Right cardiac atrium (tissue), 5 donors: Measurements from ENCODE around the gene EAF1. TPM values are rescaled to one million over a fixed set of nuclear protein-coding genes. Genes with fewer than 3 reads are reported as not detected.
"Not testable (repeated sequence)": the region's sequence is repeated elsewhere in the genome, so short reads cannot be mapped to it uniquely, and the experiment has no call there.

ENCODE experiments used
- ATAC-seq, 2 donors: fragments of 200-7000 bp; cut with Tn5 transposase; one replicate each; pipeline versions ENCODE4 v1.8.0 to v1.9.1; 2020; ENCODE audit warnings: moderate library complexity in 2 of 2, mild to moderate bottlenecking in 1 of 2
- DNase-seq, 3 donors: peaks; one replicate each; pipeline ENCODE4 v3.0.0-alpha.2; 2020
- H3K27ac ChIP-seq: one replicate; pipeline ENCODE4 v1.5.1; 2013; ENCODE audit warnings: mild to moderate bottlenecking, low read length, control low read depth, moderate library complexity
- H3K27me3 ChIP-seq: one replicate; pipeline ENCODE4 v1.6.1; 2013; ENCODE audit not compliant: control insufficient read depth, insufficient read depth
- H3K4me1 ChIP-seq: one replicate; pipeline ENCODE4 v1.6.1; 2013; ENCODE audit warnings: low read length; ENCODE audit not compliant: control insufficient read depth, insufficient read depth
- H3K4me3 ChIP-seq: one replicate; pipeline ENCODE4 v1.5.1; 2013; ENCODE audit warnings: low read length, control low read depth
- H3K9me3 ChIP-seq: one replicate; pipeline ENCODE4 v1.6.1; 2013; ENCODE audit warnings: low read length; ENCODE audit not compliant: control insufficient read depth
- WGBS: extraction: QIAGEN DNeasy Blood & Tissue Kit; methylation state at CpG from one replicate; pipeline ENCODE4 v1.1.7; 2013; 5-methylcytosine and 5-hydroxymethylcytosine counted together
- intact Hi-C, 4 donors: fragments of 100-400 bp; cut with DNase I; formaldehyde crosslinking; loops; one replicate each; pipeline versions ENCODE4 v1.11.0 to v1.14.0; 2022 to 2023
- polyA plus RNA-seq: library from polyadenylated mRNA; stranded (reverse); fragments of 200-250 nt; gene quantifications from one replicate; pipeline ENCODE4 v1.2.3, GENCODE V29; 2013
- total RNA-seq, 4 donors: library from RNA; stranded (reverse); fragmentation: NEBNext Ultra II Directional; extraction: Animal tissue kit (Norgen Biotek cat#: 25700); gene quantifications; one replicate each; pipeline ENCODE4 v1.2.1, GENCODE V29; 2021
- donor health status: healthy with polysubstance abuse.
- donor health status: DM: no; HTN: yes; CAD: no.
- donor health status: DM: no; HTN: no; CAD: no.
- donor health status: DM: no; HTN: yes; CAD: no; lungs with severe emphysema.
- donor health status: DM: yes; HTN: yes; CAD: no.

The EAF1 gene
- total and polyA plus RNA-seq, 5 donors = 3.3 to 13.1 (median 7.8) TPM

DNA sequence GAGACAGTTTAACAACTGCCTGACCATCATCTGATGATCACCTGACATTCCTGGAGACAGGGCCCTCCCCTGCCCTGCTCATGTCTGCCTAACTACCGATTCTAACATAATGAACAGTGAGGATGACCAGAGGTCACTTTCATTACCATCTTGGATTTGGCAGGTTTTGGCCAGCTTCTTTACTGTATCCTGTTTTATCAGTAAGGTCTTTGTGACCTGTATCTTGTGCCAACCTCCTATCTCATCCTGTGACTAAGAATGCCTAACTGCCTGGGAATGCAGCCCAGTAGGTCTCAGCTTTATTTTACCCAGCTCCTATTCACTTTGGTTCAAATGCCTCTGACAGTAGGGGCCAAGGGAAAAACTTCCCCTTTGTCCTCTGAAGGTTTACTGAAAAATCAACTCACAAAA lies 40.2 kb upstream of the EAF1 start:
- ATAC-seq (peak; percentile 31 to 50), DNase-seq (no peak)
- intact Hi-C loops = loop anchor here in 1 of 4 donors (10.0 kb wide), 1 partner anchor 182 kb away; the partner anchor contains the start of gene CAPN7
- no peaks in the 10 kb centered on the region for H3K9me3 ChIP-seq
- no peaks in the 10 kb centered on the region for H3K4me1 ChIP-seq
- H3K27me3 ChIP-seq = no peaks in the 10 kb centered on the region
- 38% methylated on average over 1 of the region's 1 CpG for WGBS
- H3K4me3 ChIP-seq = no peak overlapping the region
- no peak overlapping the region for H3K27ac ChIP-seq

DNA sequence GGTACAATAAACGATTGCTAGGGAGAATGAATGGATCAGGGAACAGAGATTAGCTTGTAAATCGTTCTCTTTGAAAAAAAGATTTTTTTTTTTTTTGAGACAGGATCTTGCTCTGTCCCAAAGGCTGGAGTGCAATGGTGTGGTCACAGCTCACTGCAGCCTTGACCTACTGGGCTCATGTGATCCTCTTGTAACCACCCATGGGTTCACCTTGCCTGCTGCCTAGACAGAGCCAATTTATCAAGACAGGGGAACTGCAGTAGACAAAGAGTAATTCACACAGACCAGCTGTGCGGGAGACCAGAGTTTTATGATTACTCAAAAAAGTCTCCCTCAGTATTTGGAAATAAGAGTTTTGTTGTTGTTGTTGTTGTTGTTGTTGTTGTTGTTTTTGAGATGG lies 39.7 kb upstream of the EAF1 start:
- intact Hi-C loops = loop anchor here in 1 of 4 donors (10.0 kb wide), 1 partner anchor 183 kb away; the partner anchor contains the start of gene CAPN7
- no peak for ATAC-seq
- Histone ChIP-seq H3K9me3 (no peaks in the 10 kb centered on the region), H3K4me3 (no peak overlapping the region), H3K27ac (no peak overlapping the region), H3K27me3 (no peaks in the 10 kb centered on the region), H3K4me1 (no peaks in the 10 kb centered on the region)
- DNase-seq = no peak
- WGBS = 78% methylated on average over 3 of the region's 3 CpGs

DNA sequence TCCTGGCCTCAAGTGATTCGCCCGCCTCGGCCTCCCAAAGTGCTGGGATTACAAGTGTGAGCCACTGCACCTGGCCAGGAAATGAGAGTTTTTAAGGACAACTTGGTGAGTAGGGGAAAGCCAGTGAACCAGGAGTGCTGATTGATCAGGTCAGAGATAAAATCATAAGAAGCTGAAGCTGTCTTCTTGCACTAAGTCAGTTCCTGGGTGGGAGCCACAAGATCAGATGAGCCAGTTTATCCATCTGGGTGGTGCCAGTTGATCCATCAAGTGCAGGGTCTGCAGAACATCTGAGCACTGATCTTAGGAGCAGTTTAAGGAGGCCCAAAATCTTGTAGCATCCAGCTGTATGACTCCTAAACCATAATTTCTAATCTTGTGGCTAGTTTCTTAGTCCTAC lies 39.1 kb upstream of the EAF1 start:
- ATAC-seq, H3K27ac ChIP-seq, H3K27me3 ChIP-seq, H3K9me3 ChIP-seq, H3K4me3 ChIP-seq, H3K4me1 ChIP-seq, DNase-seq: not testable (repeated sequence)
- intact Hi-C loops = loop anchor here in 1 of 4 donors (10.0 kb wide), 1 partner anchor 184 kb away; the partner anchor contains the start of gene CAPN7
- 92% methylated on average over 3 of the region's 3 CpGs for WGBS

DNA sequence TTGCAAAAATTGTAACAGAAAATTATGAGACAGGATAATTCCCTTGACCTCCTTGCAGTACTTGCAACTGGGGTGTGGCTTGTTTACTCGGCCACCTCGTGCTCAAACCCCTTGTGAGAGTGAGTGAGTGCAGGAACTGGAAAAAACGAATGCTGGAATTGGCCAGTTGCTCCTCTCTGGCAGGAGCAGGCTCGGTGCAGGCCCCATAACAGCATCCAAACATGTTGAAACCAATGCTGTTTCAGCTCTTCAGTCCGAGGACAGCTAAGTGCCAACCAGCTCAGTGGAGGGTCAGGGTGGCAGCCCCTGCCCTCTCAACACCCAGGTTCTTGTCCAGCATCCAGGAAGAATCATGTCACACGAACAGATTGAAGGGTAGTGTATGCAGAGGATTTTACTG lies 36.9 kb upstream of the EAF1 start:
- no peak overlapping the region for H3K4me3 ChIP-seq
- no peak for DNase-seq
- intact Hi-C loops = no loop called here
- H3K27me3 ChIP-seq = no peaks in the 10 kb centered on the region
- 52% methylated on average over 6 of the region's 6 CpGs for whole genome bisulfite sequencing
- H3K27ac ChIP-seq = peak overlapping the region; percentile 10
- ATAC-seq = peak; percentile 47 to 51
- H3K4me1 ChIP-seq = no peaks in the 10 kb centered on the region
- no peaks in the 10 kb centered on the region for H3K9me3 ChIP-seq

DNA sequence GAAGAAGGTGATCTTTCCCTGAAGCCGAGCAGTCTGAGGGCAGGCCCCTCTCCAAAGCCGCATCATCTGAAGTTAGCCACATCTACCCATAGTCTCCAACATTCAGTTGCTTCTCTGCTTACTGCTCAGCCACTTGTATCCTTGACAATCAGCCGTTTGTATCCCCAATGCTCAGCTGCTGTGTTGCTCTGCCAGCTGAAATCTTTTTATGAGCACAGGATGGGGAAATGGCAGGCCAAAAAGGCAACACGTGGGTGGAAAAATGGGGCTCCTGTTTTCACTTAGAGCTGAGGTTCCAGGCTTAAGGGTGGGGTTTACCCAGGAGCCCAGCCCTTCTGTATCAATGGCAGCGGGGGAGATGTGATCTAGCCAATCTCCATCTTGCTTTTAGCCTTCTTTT lies 36.4 kb upstream of the EAF1 start:
- ATAC-seq (no peak), DNase-seq (no peak)
- intact Hi-C loops = no loop called here
- H3K9me3 ChIP-seq = no peaks in the 10 kb centered on the region
- no peak overlapping the region for H3K4me3 ChIP-seq
- H3K27me3 ChIP-seq = no peaks in the 10 kb centered on the region
- no peak overlapping the region for H3K27ac ChIP-seq
- 74% methylated on average over 5 of the region's 5 CpGs for WGBS
- no peaks in the 10 kb centered on the region for H3K4me1 ChIP-seq

DNA sequence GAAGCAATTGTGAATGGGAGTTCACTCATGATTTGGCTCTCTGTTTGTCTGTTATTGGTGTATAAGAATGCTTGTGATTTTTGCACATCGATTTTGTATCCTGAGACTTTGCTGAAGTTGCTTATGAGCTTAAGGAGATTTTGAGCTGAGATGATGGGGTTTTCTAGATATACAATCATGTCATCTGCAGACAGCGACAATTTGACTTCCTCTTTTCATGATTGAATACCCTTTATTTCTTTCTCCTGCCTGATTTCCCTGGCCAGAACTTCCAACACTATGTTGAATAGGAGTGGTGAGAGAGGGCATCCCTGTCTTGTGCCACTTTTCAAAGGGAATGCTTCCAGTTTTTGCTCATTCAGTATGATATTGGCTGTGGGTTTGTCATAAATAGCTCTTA lies 34.1 kb upstream of the EAF1 start:
- H3K4me3 ChIP-seq, H3K9me3 ChIP-seq, DNase-seq, H3K27ac ChIP-seq, intact Hi-C loops, H3K4me1 ChIP-seq, ATAC-seq, H3K27me3 ChIP-seq: not testable (repeated sequence)
- 85% methylated on average over 2 of the region's 2 CpGs for WGBS

DNA sequence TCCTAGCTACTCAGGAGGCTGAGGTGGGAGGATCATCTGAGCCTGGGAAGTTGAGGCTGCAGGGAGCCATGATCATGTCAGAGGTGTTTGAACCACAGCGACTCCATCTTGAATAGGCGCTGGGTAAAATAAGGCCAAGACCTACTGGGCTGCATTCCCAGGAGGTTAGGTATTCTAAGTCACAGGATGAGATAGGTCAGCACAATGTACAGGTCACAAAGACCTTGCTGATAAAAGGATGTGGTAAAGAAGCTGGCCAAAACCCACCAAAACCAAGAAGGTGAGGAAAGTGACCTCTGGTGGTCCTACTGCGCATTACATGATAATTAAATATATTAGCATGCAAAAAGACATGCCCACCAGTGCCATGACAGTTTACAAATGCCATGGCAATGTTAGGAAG lies 28.7 kb upstream of the EAF1 start:
- H3K27me3 ChIP-seq, H3K27ac ChIP-seq, H3K9me3 ChIP-seq, H3K4me3 ChIP-seq, intact Hi-C loops, H3K4me1 ChIP-seq, DNase-seq, ATAC-seq: not testable (repeated sequence)
- WGBS = 96% methylated on average over 3 of the region's 3 CpGs

DNA sequence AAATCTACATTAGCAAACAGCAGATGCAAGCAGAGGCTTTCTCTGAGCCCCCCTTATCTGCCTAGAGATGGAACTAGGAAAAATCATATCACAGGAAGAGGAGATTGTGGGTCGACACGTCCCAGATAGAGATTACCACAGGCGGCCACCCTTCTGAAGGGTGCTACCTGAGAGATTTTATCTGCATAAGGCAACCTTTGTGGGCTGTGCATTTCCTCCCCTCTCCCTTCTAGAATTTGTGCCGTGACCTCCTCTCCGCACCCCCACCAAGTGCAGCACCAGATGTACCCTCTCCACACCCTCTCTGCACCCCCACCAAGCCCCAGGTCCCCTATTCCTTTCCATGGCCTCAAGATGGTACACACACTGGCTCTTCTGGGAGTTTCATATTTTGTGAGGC lies 27.4 kb upstream of the EAF1 start:
- no peak for ATAC-seq
- intact Hi-C loops = loop anchor here in 1 of 4 donors (10.0 kb wide), 1 partner anchor 195 kb away; the partner anchor contains the start of gene CAPN7
- no peak overlapping the region for H3K4me3 ChIP-seq

DNA sequence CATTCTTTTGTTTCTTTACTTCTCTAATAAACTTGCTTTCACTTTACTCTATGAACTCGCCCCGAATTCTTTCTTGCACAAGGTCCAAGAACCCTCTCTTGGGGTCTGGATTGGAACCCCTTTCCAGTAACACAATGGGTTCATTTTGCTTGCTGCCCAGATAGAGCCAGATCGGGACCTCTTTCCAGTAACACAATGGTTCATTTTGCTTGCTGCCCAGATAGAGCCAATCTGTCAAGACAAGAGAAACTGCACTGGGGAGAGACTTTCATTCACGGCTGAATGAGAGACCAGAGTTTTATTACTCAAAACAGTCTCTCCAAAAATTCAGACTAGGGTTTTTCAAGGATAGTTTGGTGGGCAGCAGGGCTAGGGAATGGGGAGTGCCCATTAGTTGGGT lies 25.5 kb upstream of the EAF1 start:
- Histone ChIP-seq H3K9me3 (no peaks in the 10 kb centered on the region), H3K4me3 (no peak overlapping the region), H3K4me1 (no peaks in the 10 kb centered on the region), H3K27ac (no peak overlapping the region), H3K27me3 (no peaks in the 10 kb centered on the region)
- DNase-seq (no peak), ATAC-seq (no peak)
- WGBS = 65% methylated on average over 4 of the region's 4 CpGs
- intact Hi-C loops = loop anchor here in 1 of 4 donors (10.0 kb wide), 1 partner anchor 197 kb away; the partner anchor contains the start of gene CAPN7

More for the DNA sequence above, 27.4 kb upstream of the EAF1 start:
- Histone ChIP-seq H3K9me3 (no peaks in the 10 kb centered on the region), H3K4me1 (no peaks in the 10 kb centered on the region), H3K27ac (no peak overlapping the region), H3K27me3 (no peaks in the 10 kb centered on the region)
- DNase-seq = no peak
- 70% methylated on average over 5 of the region's 5 CpGs for WGBS

DNA sequence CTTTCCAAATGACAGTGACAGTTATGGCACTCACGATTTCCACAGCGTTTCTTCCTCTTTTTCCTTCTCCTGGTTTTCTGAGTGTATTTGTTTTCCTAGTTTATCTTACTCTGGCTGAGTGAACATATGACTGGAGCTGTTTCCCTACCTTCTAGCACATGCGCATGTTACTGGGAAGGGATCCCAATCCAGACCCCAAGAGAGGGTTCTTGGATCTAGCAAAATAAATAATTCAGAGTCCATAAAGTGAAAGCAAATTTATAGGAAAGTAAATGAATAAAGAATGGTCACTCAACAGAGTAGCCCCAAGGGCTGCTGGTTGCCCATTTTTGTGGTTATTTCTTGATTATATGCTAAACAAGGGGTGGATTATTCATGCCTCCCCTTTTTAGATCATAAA lies 23.9 kb upstream of the EAF1 start:
- Histone ChIP-seq H3K4me3 (no peak overlapping the region), H3K27ac (no peak overlapping the region), H3K9me3 (no peaks in the 10 kb centered on the region), H3K27me3 (no peaks in the 10 kb centered on the region), H3K4me1 (no peaks in the 10 kb centered on the region)
- peak in 1 of 2 donors; percentile 44 for ATAC-seq
- intact Hi-C loops = loop anchor here in 1 of 4 donors (10.0 kb wide), 1 partner anchor 199 kb away; the partner anchor contains the start of gene CAPN7
- peak in 1 of 3 donors; percentile 44 for DNase-seq
- WGBS = 40% methylated on average over 3 of the region's 3 CpGs

DNA sequence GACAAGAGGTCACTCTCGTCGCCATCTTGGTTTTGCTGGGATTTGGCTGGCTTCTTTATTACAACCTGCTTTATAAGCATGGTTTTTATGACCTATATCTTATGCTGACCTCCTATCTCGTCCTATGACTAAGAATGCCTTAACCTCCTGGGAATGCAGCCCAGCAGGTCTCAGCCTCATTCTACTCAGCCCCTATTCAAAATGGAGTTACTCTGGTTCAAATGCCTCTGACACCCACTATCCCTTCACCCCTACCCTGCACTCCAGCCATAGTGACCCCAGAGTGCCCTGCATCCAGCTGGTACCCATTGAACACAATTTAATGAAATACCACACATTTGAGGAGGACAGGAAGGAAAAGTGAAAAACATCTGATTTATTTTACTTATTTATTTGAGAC lies 23.4 kb upstream of the EAF1 start:
- intact Hi-C loops = loop anchor here in 1 of 4 donors (10.0 kb wide), 1 partner anchor 199 kb away; the partner anchor contains the start of gene CAPN7
- no peaks in the 10 kb centered on the region for H3K27me3 ChIP-seq
- H3K4me3 ChIP-seq = no peak overlapping the region
- H3K27ac ChIP-seq = no peak overlapping the region
- WGBS = 73% methylated on average over 3 of the region's 3 CpGs
- no peaks in the 10 kb centered on the region for H3K9me3 ChIP-seq
- DNase-seq (no peak), ATAC-seq (no peak)
- no peaks in the 10 kb centered on the region for H3K4me1 ChIP-seq
